ENCODE data around the gene SLC7A11. TPM values are rescaled to one million over a fixed set of nuclear protein-coding genes. Genes with fewer than 3 reads are reported as not detected.

SLC7A11 gene
- total RNA-seq, result 26.5 and 29.1 TPM in 2 replicates
- long read RNA-seq, full-length matches to known transcripts, result 48 of 89 reads
- long read RNA-seq, partial matches to known transcripts, result 8 of 89 reads
- long read RNA-seq, other reads (novel, unspliced or antisense), result 33 of 89 reads

DNA sequence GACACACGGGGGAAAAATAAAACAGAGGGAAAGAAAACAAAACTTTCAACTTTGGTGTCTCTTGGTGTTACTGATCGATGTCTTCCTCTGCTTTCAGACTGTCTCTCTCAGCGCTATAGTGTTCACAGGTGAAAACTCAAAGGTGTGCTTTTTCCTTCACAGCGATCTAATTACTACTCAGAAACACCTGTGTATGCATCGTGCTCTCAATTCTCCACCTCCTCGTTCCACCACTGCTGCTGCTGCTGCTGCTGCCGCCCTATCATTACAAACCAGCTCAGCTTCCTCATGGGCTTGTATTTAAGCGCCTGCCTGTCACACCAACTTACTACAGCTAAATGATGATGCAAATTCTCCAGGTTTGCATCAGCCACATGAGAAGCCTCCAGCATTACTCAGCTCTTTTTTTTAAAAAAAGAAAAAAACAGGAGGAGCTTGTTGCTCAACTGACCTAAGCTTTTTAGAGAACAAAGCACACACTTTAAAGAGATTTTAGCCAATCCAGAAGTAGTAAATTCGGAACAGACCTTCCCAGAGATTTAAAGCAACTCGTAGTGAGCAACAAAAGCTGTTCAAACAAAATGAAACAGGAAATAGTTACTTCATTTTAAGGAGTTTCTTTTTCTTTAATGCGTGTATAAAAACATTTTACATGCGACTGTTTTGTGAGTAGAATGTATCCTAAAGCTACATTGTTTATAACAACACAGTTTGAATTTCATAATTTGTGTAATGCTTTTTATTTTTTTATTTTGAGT lies at the start of gene SLC7A11:
TSS of gene SLC7A11 (minus strand) at position 274 of the 758 bp plus-strand sequence. CDS start 280 bp downstream, outside the sequence.
- peak; percentile 91 for DNase-seq (ENCODE audit: extremely low spot score, unreplicated experiment)
- no peaks in the 10 kb centered on the region for H3K27me3 Mint-ChIP-seq (ENCODE audit: unreplicated experiment)
- H3K4me3 Mint-ChIP-seq (ENCODE audit: unreplicated experiment), result peak within 1 kb of the TSS; percentile 93
- TF ChIP-seq, protein P1, sequence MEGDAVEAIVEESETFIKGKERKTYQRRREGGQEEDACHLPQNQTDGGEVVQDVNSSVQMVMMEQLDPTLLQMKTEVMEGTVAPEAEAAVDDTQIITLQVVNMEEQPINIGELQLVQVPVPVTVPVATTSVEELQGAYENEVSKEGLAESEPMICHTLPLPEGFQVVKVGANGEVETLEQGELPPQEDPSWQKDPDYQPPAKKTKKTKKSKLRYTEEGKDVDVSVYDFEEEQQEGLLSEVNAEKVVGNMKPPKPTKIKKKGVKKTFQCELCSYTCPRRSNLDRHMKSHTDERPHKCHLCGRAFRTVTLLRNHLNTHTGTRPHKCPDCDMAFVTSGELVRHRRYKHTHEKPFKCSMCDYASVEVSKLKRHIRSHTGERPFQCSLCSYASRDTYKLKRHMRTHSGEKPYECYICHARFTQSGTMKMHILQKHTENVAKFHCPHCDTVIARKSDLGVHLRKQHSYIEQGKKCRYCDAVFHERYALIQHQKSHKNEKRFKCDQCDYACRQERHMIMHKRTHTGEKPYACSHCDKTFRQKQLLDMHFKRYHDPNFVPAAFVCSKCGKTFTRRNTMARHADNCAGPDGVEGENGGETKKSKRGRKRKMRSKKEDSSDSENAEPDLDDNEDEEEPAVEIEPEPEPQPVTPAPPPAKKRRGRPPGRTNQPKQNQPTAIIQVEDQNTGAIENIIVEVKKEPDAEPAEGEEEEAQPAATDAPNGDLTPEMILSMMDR (IDR thresholded peaks at IDR 0.05), result peak; percentile 6
- H3K4me1 Mint-ChIP-seq (ENCODE audit: unreplicated experiment), result peaks cover 49% of the 10 kb centered on the region
- H3K27ac Mint-ChIP-seq (ENCODE audit: unreplicated experiment), result peak within 1 kb of the TSS; percentile 99
- H3K9me3 Mint-ChIP-seq (ENCODE audit: unreplicated experiment), result no peaks in the 10 kb centered on the region
- no peaks in the 10 kb centered on the region for H3K36me3 Mint-ChIP-seq (ENCODE audit: unreplicated experiment)

DNA sequence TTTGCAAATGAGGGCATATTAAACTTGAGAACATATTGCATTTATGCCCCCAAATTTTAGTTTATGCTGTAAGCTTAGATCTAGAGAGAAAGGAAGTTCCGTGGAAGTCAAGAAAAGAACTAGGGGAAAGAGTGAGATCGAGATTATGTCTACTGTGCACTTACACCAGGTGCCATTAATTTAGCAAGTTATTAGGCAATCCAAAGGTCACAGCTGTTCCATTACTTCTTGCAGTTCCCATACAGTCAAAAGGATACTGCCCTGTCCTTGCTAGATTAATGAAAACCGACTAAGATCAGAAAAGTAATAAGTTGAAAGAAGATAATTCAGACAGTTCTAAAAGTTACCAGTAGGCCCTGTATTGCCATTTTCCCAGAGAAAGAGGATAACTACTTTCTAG lies 49.3 kb upstream of the SLC7A11 start:
- Mint-ChIP-seq H3K4me1 (ENCODE audit: unreplicated experiment) (no peaks in the 10 kb centered on the region), H3K9me3 (ENCODE audit: unreplicated experiment) (no peaks in the 10 kb centered on the region), H3K27ac (ENCODE audit: unreplicated experiment) (no peak overlapping the region), H3K4me3 (ENCODE audit: unreplicated experiment) (no peak overlapping the region), H3K36me3 (ENCODE audit: unreplicated experiment) (no peaks in the 10 kb centered on the region), H3K27me3 (ENCODE audit: unreplicated experiment) (no peaks in the 10 kb centered on the region)
- TF ChIP-seq, protein P1 (IDR thresholded peaks at IDR 0.05), result no peak
- no peak for DNase-seq (ENCODE audit: extremely low spot score, unreplicated experiment)

DNA sequence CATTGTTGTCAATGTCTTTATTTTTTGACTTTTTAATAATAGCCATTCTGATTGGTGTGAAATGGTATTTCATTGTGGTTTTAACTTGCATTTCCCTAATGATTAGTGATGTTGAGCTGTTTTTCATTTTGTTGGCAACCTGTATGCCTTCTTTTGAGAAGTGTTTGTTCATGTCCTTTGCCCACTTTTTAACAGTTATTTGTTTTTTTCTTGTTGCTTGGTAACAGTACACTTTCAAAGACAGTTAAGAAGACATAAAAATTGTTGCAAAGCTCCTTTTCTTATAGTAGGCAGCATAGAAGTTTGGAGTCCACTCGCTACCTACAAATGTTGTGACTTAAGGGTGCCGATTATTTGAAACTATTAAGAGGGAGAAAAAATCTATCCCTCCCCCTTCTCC lies 48.7 kb upstream of the SLC7A11 start:
- no peaks in the 10 kb centered on the region for H3K4me1 Mint-ChIP-seq (ENCODE audit: unreplicated experiment)
- no peak overlapping the region for H3K4me3 Mint-ChIP-seq (ENCODE audit: unreplicated experiment)
- no peaks in the 10 kb centered on the region for H3K9me3 Mint-ChIP-seq (ENCODE audit: unreplicated experiment)
- no peaks in the 10 kb centered on the region for H3K36me3 Mint-ChIP-seq (ENCODE audit: unreplicated experiment)
- H3K27ac Mint-ChIP-seq (ENCODE audit: unreplicated experiment), result no peak overlapping the region
- TF ChIP-seq, protein P1 (IDR thresholded peaks at IDR 0.05), result no peak
- DNase-seq (ENCODE audit: extremely low spot score, unreplicated experiment), result no peak
- no peaks in the 10 kb centered on the region for H3K27me3 Mint-ChIP-seq (ENCODE audit: unreplicated experiment)

DNA sequence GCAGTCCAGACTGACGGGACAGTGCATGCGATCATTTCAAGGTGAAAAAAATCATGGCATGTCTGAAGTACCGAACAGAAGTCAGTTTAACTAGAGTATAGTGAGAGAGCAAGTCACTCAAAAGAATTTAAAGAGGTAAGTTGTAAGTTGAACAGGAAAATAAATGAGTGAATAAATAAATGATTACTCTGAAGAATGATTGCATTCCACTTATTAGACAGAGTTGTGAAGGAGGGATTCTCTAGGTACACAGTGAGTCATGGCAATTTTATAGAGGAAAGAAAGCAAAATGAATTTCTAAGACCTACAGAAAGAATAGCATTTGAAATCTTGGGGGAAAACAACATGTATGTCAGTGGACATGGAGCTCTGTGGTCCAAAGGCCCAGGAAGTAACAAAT lies 37.1 kb upstream of the SLC7A11 start:
- Mint-ChIP-seq H3K27me3 (ENCODE audit: unreplicated experiment) (no peaks in the 10 kb centered on the region), H3K36me3 (ENCODE audit: unreplicated experiment) (no peaks in the 10 kb centered on the region), H3K9me3 (ENCODE audit: unreplicated experiment) (peaks cover 7% of the 10 kb centered on the region), H3K4me3 (ENCODE audit: unreplicated experiment) (no peak overlapping the region), H3K4me1 (ENCODE audit: unreplicated experiment) (peaks cover 21% of the 10 kb centered on the region), H3K27ac (ENCODE audit: unreplicated experiment) (no peak overlapping the region)
- TF ChIP-seq, protein P1 (IDR thresholded peaks at IDR 0.05), result no peak
- DNase-seq (ENCODE audit: extremely low spot score, unreplicated experiment), result no peak

DNA sequence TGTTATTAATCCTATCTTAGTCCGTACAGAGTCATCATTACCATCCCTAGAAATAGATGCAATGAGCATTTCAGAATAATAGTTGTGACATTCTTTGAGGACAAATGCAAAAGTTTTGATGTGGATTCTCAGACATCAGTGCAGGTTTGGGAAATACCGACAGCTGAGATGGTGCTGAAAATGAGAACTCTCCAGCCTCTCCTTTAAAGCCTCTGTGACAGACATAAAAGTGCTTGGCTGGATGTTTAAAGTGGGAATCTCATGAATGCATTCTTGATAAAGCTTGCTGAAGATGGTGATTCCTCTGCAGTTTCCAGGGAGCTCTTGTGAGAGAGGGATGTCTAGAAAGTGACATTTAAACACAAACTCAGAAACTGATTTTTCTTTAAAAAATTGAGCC lies 35.0 kb upstream of the SLC7A11 start:
- Mint-ChIP-seq H3K27me3 (ENCODE audit: unreplicated experiment) (no peaks in the 10 kb centered on the region), H3K9me3 (ENCODE audit: unreplicated experiment) (peaks cover 4% of the 10 kb centered on the region), H3K36me3 (ENCODE audit: unreplicated experiment) (no peaks in the 10 kb centered on the region), H3K4me3 (ENCODE audit: unreplicated experiment) (no peak overlapping the region), H3K27ac (ENCODE audit: unreplicated experiment) (peak overlapping the region; percentile 92), H3K4me1 (ENCODE audit: unreplicated experiment) (peaks cover 21% of the 10 kb centered on the region)
- TF ChIP-seq, protein P1 (IDR thresholded peaks at IDR 0.05), result no peak
- no peak for DNase-seq (ENCODE audit: extremely low spot score, unreplicated experiment)

All from osteocyte (in vitro differentiated cells).